HCT116 (cell line): ENCODE results near the gene SFR1.

Experiments
- CBX3 ChIP-seq: IDR thresholded peaks from 2 replicates; pipeline ENCODE4 v1.6.1; 2012; ENCODE audit warnings: low read depth
- CEBPB ChIP-seq: IDR thresholded peaks from 2 replicates; pipeline ENCODE4 v1.6.1; 2012; ENCODE audit warnings: low read depth
- CTCF ChIP-seq, 3 experiments: fragments of 200-600 bp in 1 of 3; sonication (generic) in 1 of 3; IDR thresholded peaks in 2 of 3; conservative IDR thresholded peaks in 1 of 3; 2 replicates each; pipeline ENCODE4 v1.5.1; 2012 to 2017; ENCODE audit warnings: low read depth in 2 of 3, low read length in 2 of 3, antibody characterized with exemption in 1 of 3, borderline replicate concordance in 1 of 3, control low read depth in 1 of 3, mild to moderate bottlenecking in 1 of 3, mixed read lengths in 1 of 3, mixed run types in 1 of 3, moderate library complexity in 1 of 3; ENCODE audit not compliant: insufficient read depth in 1 of 3
- EZH2 ChIP-seq: fragments of 200-600 bp; sonication (generic); IDR thresholded peaks from 2 replicates; pipeline ENCODE4 v1.6.1; 2017; ENCODE audit warnings: antibody characterized with exemption, mixed run types
- EZH2phosphoT487 ChIP-seq: fragments of 200-600 bp; IDR thresholded peaks from 2 replicates; pipeline ENCODE4 v1.6.1; 2018; ENCODE audit warnings: antibody characterized with exemption, borderline replicate concordance
- POLR2A ChIP-seq: IDR thresholded peaks from 2 replicates; pipeline ENCODE4 v1.7.0; 2011; ENCODE audit warnings: borderline replicate concordance; ENCODE audit not compliant: insufficient read depth, insufficient read length; ENCODE audit errors: extremely low read depth
- RAD21 ChIP-seq: IDR thresholded peaks from 2 replicates; pipeline ENCODE4 v1.6.1; 2012; ENCODE audit warnings: low read depth, mild to moderate bottlenecking
- REST ChIP-seq: IDR thresholded peaks from 2 replicates; pipeline ENCODE4 v1.6.1; 2012; ENCODE audit warnings: low read depth
- SP1 ChIP-seq: IDR thresholded peaks from 2 replicates; pipeline ENCODE4 v1.6.1; 2012; ENCODE audit warnings: low read depth
- TCF7L2 ChIP-seq: IDR thresholded peaks from 2 replicates; pipeline ENCODE4 v1.7.0; 2011; ENCODE audit warnings: borderline replicate concordance, inconsistent platforms; ENCODE audit not compliant: insufficient read depth, insufficient read length; ENCODE audit errors: extremely low read depth
- ZNF274 ChIP-seq: fragments of 200-500 bp; sonication (Bioruptor generic); IDR thresholded peaks from 2 replicates; pipeline ENCODE4 v1.6.1; 2014; ENCODE audit warnings: mild to moderate bottlenecking, low read depth, low read length, inconsistent platforms
- TF ChIP-seq, protein P1 (sequence below): IDR thresholded peaks from 2 replicates; pipeline ENCODE4 v1.6.1; 2012

DNA sequence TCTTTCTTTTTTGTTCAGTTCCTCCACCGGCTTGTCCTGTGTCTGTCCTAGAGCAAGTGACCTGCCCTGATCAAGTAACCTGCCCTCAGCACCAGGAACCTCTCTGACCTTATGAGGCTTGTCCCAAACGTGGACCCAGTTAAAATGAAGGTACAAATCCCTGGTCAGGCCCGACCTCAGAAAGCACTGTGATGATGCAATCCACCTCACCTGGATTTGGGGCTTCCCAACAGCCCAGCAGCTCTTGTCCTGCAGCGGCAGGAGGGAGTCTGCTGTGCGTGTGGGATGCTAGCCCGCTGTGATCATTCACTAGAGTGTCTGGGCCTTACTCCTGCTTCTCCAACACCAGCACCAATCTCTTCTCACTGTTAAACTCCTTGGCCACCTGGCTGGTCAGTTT is 47.5 kb upstream of the SFR1 start:
- no peak for TF ChIP-seq REST
- TF ChIP-seq, protein P1, sequence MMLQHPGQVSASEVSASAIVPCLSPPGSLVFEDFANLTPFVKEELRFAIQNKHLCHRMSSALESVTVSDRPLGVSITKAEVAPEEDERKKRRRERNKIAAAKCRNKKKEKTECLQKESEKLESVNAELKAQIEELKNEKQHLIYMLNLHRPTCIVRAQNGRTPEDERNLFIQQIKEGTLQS, result no peak; the same call in 1 of the 2 replicates
- TF ChIP-seq CTCF (IDR thresholded peaks at IDR 0.05 in 2 of 3, conservative IDR thresholded peaks at IDR 0.05 in 1 of 3; ENCODE audit: borderline replicate concordance in 1 of 3, insufficient read depth in 1 of 3, low read depth in 2 of 3, low read length in 2 of 3), result no peak
- no peak for TF ChIP-seq ZNF274
- TF ChIP-seq CEBPB, result no peak
- no peak for TF ChIP-seq POLR2A
- TF ChIP-seq SP1, result no peak
- TF ChIP-seq EZH2, result no peak
- no peak for TF ChIP-seq RAD21
- no peak for TF ChIP-seq EZH2phosphoT487
- no peak for TF ChIP-seq CBX3
- no peak for TF ChIP-seq TCF7L2
